Measurements from ENCODE around the gene RBPJ.

DNA sequence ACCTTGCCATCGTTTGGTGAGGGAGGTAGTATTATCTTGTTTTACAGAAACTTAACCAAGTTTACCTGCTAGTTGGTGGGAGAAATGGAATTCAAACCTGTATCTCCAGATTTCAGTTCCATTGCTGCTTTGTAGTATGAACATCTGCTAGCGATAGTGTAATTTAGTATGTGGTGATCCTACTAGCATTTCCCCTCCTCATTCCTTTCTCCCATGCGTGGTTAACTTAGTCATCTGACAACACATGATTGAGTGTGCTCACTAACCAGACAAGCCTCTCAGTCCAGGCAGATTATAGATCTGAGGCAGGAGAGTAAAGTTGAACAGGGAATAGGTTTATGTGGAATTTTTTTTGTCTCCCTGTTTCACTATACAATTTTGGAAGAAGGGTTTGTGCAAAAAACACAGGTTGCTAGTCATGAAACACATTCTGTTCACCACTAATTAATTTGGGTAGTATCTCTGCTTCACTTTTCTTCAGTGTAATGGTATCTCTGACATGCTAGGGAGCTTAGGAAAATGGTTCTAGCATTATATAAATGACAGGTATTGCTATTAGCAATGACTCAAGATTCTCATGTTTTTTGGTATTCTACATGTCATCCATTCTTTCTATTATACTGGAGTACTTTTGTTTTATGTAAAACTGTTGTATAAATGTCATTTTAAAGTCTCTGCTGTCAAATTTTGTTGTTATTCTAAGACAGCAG, 21.7 kb downstream of the RBPJ start:
- TF ChIP-seq, protein P1, sequence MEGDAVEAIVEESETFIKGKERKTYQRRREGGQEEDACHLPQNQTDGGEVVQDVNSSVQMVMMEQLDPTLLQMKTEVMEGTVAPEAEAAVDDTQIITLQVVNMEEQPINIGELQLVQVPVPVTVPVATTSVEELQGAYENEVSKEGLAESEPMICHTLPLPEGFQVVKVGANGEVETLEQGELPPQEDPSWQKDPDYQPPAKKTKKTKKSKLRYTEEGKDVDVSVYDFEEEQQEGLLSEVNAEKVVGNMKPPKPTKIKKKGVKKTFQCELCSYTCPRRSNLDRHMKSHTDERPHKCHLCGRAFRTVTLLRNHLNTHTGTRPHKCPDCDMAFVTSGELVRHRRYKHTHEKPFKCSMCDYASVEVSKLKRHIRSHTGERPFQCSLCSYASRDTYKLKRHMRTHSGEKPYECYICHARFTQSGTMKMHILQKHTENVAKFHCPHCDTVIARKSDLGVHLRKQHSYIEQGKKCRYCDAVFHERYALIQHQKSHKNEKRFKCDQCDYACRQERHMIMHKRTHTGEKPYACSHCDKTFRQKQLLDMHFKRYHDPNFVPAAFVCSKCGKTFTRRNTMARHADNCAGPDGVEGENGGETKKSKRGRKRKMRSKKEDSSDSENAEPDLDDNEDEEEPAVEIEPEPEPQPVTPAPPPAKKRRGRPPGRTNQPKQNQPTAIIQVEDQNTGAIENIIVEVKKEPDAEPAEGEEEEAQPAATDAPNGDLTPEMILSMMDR (IDR thresholded peaks at IDR 0.05): no peak
- TF ChIP-seq POLR2AphosphoS5 (IDR thresholded peaks at IDR 0.05; ENCODE audit: low read depth, low read length): no peak

Measured in Panc1 (cell line).